Smooth muscle cell (in vitro differentiated cells): ENCODE measurements around the gene FOXP3. TPM values are rescaled to one million over a fixed set of nuclear protein-coding genes. Genes with fewer than 3 reads are reported as not detected.

Experiments
- DNase-seq: peaks from one replicate; lab custom pipeline; 2025; ENCODE audit not compliant: unreplicated experiment; lab: John Stamatoyannopoulos, UW
- H2AFZ ChIP-seq: fragments of 200-600 bp; sonication (generic); 2 replicates; pipeline ENCODE4 v1.6.0; 2016; ENCODE audit warnings: antibody characterized with exemption, low read depth, mild to moderate bottlenecking
- H3F3A ChIP-seq: fragments of 200-600 bp; sonication (generic); 2 replicates; pipeline ENCODE4 v1.6.0; 2017; ENCODE audit warnings: antibody characterized with exemption, low read depth
- H3K27ac ChIP-seq: fragments of 200-600 bp; sonication (generic); 2 replicates; pipeline ENCODE4 v1.5.1; 2016; ENCODE audit warnings: low read depth, mild to moderate bottlenecking
- H3K27me3 ChIP-seq: fragments of 200-600 bp; sonication (generic); 2 replicates; pipeline ENCODE4 v1.6.1; 2016; ENCODE audit warnings: low read depth, mild to moderate bottlenecking
- H3K36me3 ChIP-seq: fragments of 200-600 bp; sonication (generic); 2 replicates; pipeline ENCODE4 v1.5.1; 2016; ENCODE audit warnings: low read depth
- H3K4me1 ChIP-seq: fragments of 200-600 bp; sonication (generic); 2 replicates; pipeline ENCODE4 v1.5.1; 2016; ENCODE audit warnings: low read depth
- H3K4me2 ChIP-seq: fragments of 200-600 bp; sonication (generic); 2 replicates; pipeline ENCODE4 v1.6.0; 2016; ENCODE audit warnings: mild to moderate bottlenecking
- H3K4me3 ChIP-seq: fragments of 200-600 bp; sonication (generic); 2 replicates; pipeline ENCODE4 v1.5.1; 2016; ENCODE audit warnings: mild to moderate bottlenecking
- H3K79me2 ChIP-seq: fragments of 200-600 bp; sonication (generic); 2 replicates; pipeline ENCODE4 v1.6.0; 2016; ENCODE audit warnings: low read depth, mild to moderate bottlenecking
- H3K9ac ChIP-seq: fragments of 200-600 bp; sonication (generic); 2 replicates; pipeline ENCODE4 v1.6.0; 2016; ENCODE audit warnings: low read depth
- H3K9me3 ChIP-seq: fragments of 200-600 bp; sonication (generic); replicated peaks from 2 replicates; pipeline ENCODE4 v1.5.1; 2016; ENCODE audit warnings: low read depth
- H4K20me1 ChIP-seq: fragments of 200-600 bp; sonication (generic); 2 replicates; pipeline ENCODE4 v1.6.0; 2016; ENCODE audit warnings: low read depth
- CTCF ChIP-seq: fragments of 200-600 bp; sonication (generic); IDR thresholded peaks from 2 replicates; pipeline ENCODE4 v1.5.1; 2017; ENCODE audit warnings: borderline replicate concordance, mild to moderate bottlenecking, antibody characterized with exemption; ENCODE audit not compliant: insufficient read depth, poor library complexity, severe bottlenecking
- WGBS: methylation state at CpG from one replicate; pipeline ENCODE4 v1.1.7; 2016; ENCODE audit warnings: low lambda C conversion rate; 5-methylcytosine and 5-hydroxymethylcytosine counted together
- polyA plus RNA-seq: library from polyadenylated mRNA; unstranded; fragments of >200 nt; fragmentation: Nextera tagmentation; extraction: Ambion mirVana; gene quantifications from 2 replicates; pipeline ENCODE4 v1.2.1, GENCODE V29; 2016
- total RNA-seq: library from RNA; depleted of rRNA; stranded (reverse); fragments of >200 nt; gene quantifications from 2 replicates; pipeline ENCODE4 v1.2.3, GENCODE V29; 2014

Gene FOXP3
- total and polyA plus RNA-seq, 2 experiments from 2014 or later = not detected

GRCh38 chrX:49244207-49244606, 20.3 kb downstream of the FOXP3 start:
- H3K27me3 ChIP-seq = no peaks in the 10 kb centered on the region
- H3K36me3 ChIP-seq = no peaks in the 10 kb centered on the region
- H3F3A ChIP-seq = no peaks in the 10 kb centered on the region
- WGBS = 85% methylated on average over 2 of the region's 2 CpGs
- H2AFZ ChIP-seq = no peak overlapping the region
- no peak for DNase-seq
- H3K27ac ChIP-seq = no peak overlapping the region
- H3K9ac ChIP-seq = no peak overlapping the region
- no peak overlapping the region for H3K4me2 ChIP-seq
- no peaks in the 10 kb centered on the region for H3K9me3 ChIP-seq
- H4K20me1 ChIP-seq = no peaks in the 10 kb centered on the region
- no peaks in the 10 kb centered on the region for H3K79me2 ChIP-seq
- H3K4me1 ChIP-seq = no peaks in the 10 kb centered on the region
- TF ChIP-seq CTCF = no peak
- H3K4me3 ChIP-seq = no peak overlapping the region

- no peak overlapping the region for H3K4me3 ChIP-seq
- no peak for TF ChIP-seq CTCF
- no peak for DNase-seq
- no peak overlapping the region for H3K27ac ChIP-seq
- no peaks in the 10 kb centered on the region for H3K27me3 ChIP-seq
- H3F3A ChIP-seq = no peaks in the 10 kb centered on the region
- no peak overlapping the region for H3K4me2 ChIP-seq
- no peaks in the 10 kb centered on the region for H4K20me1 ChIP-seq
- no peaks in the 10 kb centered on the region for H3K36me3 ChIP-seq
- 94% methylated on average over 12 of the region's 12 CpGs for WGBS
- H3K79me2 ChIP-seq = no peaks in the 10 kb centered on the region
- H3K4me1 ChIP-seq = no peaks in the 10 kb centered on the region
- no peak overlapping the region for H3K9ac ChIP-seq
- H2AFZ ChIP-seq = no peak overlapping the region
- H3K9me3 ChIP-seq = no peaks in the 10 kb centered on the region
Observed at GRCh38 chrX:49243166-49243565, 21.3 kb downstream of the FOXP3 start.

GRCh38 chrX:49242545-49243066, 21.9 kb downstream of the FOXP3 start:
- H4K20me1 ChIP-seq = no peaks in the 10 kb centered on the region
- H3F3A ChIP-seq = no peaks in the 10 kb centered on the region
- WGBS = 85% methylated on average over 12 of the region's 12 CpGs
- no peak overlapping the region for H3K4me3 ChIP-seq
- no peak overlapping the region for H2AFZ ChIP-seq
- no peaks in the 10 kb centered on the region for H3K4me1 ChIP-seq
- H3K27ac ChIP-seq = no peak overlapping the region
- no peak overlapping the region for H3K9ac ChIP-seq
- no peaks in the 10 kb centered on the region for H3K27me3 ChIP-seq
- H3K4me2 ChIP-seq = no peak overlapping the region
- TF ChIP-seq CTCF = no peak
- no peaks in the 10 kb centered on the region for H3K9me3 ChIP-seq
- no peaks in the 10 kb centered on the region for H3K36me3 ChIP-seq
- no peak for DNase-seq
- no peaks in the 10 kb centered on the region for H3K79me2 ChIP-seq

GRCh38 chrX:49238735-49239134, 25.8 kb downstream of the FOXP3 start:
- Histone ChIP-seq H3K9ac (no peak overlapping the region), H2AFZ (no peak overlapping the region), H3K79me2 (no peaks in the 10 kb centered on the region), H3K4me2 (no peak overlapping the region), H3K27ac (no peak overlapping the region), H3F3A (no peaks in the 10 kb centered on the region), H3K4me3 (no peak overlapping the region), H4K20me1 (no peaks in the 10 kb centered on the region), H3K4me1 (no peaks in the 10 kb centered on the region), H3K27me3 (no peaks in the 10 kb centered on the region), H3K9me3 (no peaks in the 10 kb centered on the region), H3K36me3 (no peaks in the 10 kb centered on the region)
- WGBS = 79% methylated on average over 7 of the region's 7 CpGs
- DNase-seq = no peak
- no peak for TF ChIP-seq CTCF
